Left ventricle myocardium inferior (tissue), 1 donor: Measurements from ENCODE around the gene SYVN1. TPM values are rescaled to one million over a fixed set of nuclear protein-coding genes. Genes with fewer than 3 reads are reported as not detected.

ENCODE experiments used
- DNase-seq: peaks from one replicate; pipeline ENCODE4 v3.0.0-alpha.2; 2020
- H3K27ac ChIP-seq: fragments of 200-600 bp; replicated peaks from 2 replicates; pipeline ENCODE4 v1.8.0; 2021
- H3K27me3 ChIP-seq: fragments of 200-600 bp; 2 replicates; pipeline ENCODE4 v1.8.0; 2021; ENCODE audit warnings: low read depth
- H3K36me3 ChIP-seq: fragments of 200-600 bp; 2 replicates; pipeline ENCODE4 v1.8.0; 2021
- H3K4me1 ChIP-seq: fragments of 200-600 bp; 2 replicates; pipeline ENCODE4 v1.8.0; 2021
- H3K4me3 ChIP-seq: fragments of 200-600 bp; 2 replicates; pipeline ENCODE4 v1.8.0; 2021; ENCODE audit warnings: mild to moderate bottlenecking, moderate library complexity
- H3K9me3 ChIP-seq: fragments of 200-600 bp; replicated peaks from 2 replicates; pipeline ENCODE4 v1.8.0; 2021
- intact Hi-C: fragments of 100-400 bp; cut with micrococcal nuclease; formaldehyde crosslinking; loops from one replicate; pipeline ENCODE4 v1.11.0; 2022
- total RNA-seq: library from RNA; stranded (reverse); fragmentation: NEBNext Ultra II Directional; extraction: Animal tissue kit (Norgen Biotek cat#: 25700); gene quantifications from one replicate; pipeline ENCODE4 v1.2.1, GENCODE V29; 2021
- TF ChIP-seq, protein P1 (sequence below): fragments of 200-600 bp; IDR thresholded peaks from 2 replicates; pipeline ENCODE4 v1.8.0; 2021; ENCODE audit warnings: antibody characterized with exemption, mild to moderate bottlenecking, borderline replicate concordance
- donor health status: DM: no; HTN: yes; CAD: no; lungs with severe emphysema.

SYVN1 gene
- total RNA-seq, 1 donor from 2014 or later: 25.6 TPM

DNA sequence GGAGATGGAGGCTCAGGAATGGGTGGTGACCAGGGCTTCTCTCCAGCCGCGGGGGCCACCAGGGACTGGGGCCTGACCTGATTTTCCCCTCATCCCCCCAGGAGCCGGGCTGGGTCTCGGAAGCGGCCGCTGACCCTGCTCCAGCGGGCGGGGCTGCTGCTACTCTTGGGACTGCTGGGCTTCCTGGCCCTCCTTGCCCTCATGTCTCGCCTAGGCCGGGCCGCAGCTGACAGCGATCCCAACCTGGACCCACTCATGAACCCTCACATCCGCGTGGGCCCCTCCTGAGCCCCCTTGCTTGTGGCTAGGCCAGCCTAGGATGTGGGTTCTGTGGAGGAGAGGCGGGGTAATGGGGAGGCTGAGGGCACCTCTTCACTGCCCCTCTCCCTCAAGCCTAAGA is 46.5 kb downstream of the SYVN1 start:
- TF ChIP-seq, protein P1, sequence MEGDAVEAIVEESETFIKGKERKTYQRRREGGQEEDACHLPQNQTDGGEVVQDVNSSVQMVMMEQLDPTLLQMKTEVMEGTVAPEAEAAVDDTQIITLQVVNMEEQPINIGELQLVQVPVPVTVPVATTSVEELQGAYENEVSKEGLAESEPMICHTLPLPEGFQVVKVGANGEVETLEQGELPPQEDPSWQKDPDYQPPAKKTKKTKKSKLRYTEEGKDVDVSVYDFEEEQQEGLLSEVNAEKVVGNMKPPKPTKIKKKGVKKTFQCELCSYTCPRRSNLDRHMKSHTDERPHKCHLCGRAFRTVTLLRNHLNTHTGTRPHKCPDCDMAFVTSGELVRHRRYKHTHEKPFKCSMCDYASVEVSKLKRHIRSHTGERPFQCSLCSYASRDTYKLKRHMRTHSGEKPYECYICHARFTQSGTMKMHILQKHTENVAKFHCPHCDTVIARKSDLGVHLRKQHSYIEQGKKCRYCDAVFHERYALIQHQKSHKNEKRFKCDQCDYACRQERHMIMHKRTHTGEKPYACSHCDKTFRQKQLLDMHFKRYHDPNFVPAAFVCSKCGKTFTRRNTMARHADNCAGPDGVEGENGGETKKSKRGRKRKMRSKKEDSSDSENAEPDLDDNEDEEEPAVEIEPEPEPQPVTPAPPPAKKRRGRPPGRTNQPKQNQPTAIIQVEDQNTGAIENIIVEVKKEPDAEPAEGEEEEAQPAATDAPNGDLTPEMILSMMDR: no peak
- Histone ChIP-seq H3K4me1 (peaks cover 27% of the 10 kb centered on the region), H3K9me3 (no peaks in the 10 kb centered on the region), H3K4me3 (no peak overlapping the region), H3K36me3 (peaks cover 46% of the 10 kb centered on the region), H3K27ac (no peak overlapping the region), H3K27me3 (no peaks in the 10 kb centered on the region)
- intact Hi-C loops: no loop called here
- DNase-seq: no peak

DNA sequence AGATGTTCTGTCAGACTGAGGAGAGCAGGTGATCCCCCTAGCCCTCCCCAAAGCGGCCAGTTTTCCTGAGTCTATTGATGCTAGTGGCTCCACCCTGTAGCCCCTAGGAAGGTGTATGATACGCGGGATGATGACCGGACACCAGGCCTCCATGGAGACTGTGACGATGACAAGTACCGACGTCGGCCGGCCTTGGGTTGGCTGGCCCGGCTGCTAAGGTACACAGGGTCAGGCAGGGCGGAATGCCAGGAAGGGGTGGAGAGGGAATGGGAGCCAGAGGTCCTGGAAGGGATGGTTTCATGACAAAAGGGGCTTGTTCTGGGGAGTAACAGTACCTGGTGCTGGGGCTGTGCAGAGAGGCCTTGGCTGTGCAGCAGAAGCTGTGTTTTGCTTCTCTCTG is 47.1 kb downstream of the SYVN1 start:
- intact Hi-C loops: no loop called here
- no peak for DNase-seq
- TF ChIP-seq, protein P1: no peak
- H3K36me3 ChIP-seq: peaks cover 46% of the 10 kb centered on the region
- H3K9me3 ChIP-seq: no peaks in the 10 kb centered on the region
- no peaks in the 10 kb centered on the region for H3K27me3 ChIP-seq
- no peak overlapping the region for H3K4me3 ChIP-seq
- H3K4me1 ChIP-seq: peaks cover 27% of the 10 kb centered on the region
- H3K27ac ChIP-seq: no peak overlapping the region

DNA sequence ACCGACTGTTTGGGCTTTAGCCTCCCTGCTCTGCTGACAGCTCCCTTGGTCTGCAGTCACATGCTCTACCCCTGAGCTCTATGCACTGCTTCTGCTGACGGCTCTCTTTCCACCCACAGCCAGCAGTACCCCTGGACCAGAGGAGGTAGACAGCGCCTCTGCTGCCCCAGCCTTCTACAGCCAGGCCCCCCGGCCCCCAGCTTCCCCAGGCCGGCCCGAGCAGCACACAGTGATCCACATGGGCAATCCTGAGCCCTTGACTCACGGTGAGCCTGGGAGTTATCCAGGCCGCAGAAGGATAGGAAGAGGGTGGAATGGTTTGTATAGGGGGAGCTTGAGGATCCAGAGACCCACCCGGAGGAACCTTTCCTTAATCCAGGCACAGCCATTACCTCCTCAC is 47.5 kb downstream of the SYVN1 start:
- no peaks in the 10 kb centered on the region for H3K27me3 ChIP-seq

DNA sequence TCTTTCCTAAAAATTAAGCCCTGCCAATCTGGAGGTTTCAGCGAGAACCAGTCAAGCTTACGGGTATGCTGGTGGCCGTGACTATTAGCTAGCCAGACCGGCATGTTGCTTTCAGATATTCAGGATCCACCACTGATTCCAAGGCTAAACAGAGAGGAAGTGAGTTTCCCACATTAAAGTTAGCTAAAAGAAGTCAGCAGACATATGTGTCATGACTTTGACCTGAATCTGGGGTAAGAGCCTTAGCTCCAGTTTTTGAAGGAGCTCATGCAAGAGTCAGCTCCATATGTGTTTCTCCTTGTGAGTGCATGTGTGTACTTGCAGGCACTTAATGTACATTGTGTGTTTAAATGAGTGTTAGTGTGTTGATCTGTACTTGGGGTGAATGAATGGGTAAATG is 48.9 kb downstream of the SYVN1 start:
- no peak for DNase-seq
- H3K9me3 ChIP-seq: no peaks in the 10 kb centered on the region
- peaks cover 46% of the 10 kb centered on the region for H3K36me3 ChIP-seq
- no peak overlapping the region for H3K27ac ChIP-seq
- intact Hi-C loops: no loop called here
- H3K4me3 ChIP-seq: no peak overlapping the region
- TF ChIP-seq, protein P1: no peak
- H3K27me3 ChIP-seq: no peaks in the 10 kb centered on the region
- H3K4me1 ChIP-seq: peaks cover 27% of the 10 kb centered on the region

More for the DNA sequence above, 47.5 kb downstream of the SYVN1 start:
- Histone ChIP-seq H3K36me3 (peaks cover 46% of the 10 kb centered on the region), H3K9me3 (no peaks in the 10 kb centered on the region), H3K27ac (no peak overlapping the region), H3K4me1 (peaks cover 27% of the 10 kb centered on the region), H3K4me3 (no peak overlapping the region)
- TF ChIP-seq, protein P1: no peak
- DNase-seq: no peak
- intact Hi-C loops: no loop called here

DNA sequence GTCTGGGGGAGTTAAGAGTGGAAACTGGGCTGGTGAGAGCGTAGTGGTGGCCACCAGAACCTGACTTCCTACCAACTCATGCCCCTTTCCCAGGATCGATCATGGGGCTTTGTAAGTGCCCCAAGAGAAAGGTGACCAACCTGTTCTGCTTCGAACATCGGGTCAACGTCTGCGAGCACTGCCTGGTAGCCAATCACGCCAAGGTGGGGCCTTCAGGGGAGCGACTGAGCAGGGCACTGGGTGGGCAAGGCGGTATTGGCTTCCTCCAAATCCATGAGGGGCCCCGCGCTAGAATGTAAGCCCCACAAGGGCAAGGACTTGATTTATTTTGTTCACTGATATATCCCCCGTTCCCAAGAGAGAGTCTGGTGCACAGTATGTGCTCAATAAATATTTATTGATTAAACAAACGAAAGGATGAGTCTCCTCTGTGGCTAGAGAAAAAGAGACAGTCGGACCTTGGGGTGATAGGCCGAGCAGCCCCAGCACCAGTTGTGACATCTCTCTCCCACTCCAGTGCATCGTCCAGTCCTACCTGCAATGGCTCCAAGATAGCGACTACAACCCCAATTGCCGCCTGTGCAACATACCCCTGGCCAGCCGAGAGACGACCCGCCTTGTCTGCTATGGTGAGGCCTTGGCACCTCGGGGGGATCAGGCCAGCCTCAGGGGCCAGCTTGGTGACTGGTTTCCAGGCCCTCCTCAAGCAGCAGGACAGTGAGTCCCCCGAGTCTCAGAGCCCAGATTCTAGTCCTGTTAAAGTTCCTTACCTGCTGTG is 49.5 kb downstream of the SYVN1 start:
- Histone ChIP-seq H3K4me1 (peaks cover 27% of the 10 kb centered on the region), H3K36me3 (peaks cover 45% of the 10 kb centered on the region), H3K4me3 (peak overlapping the region; percentile 85), H3K27ac (peak overlapping the region; percentile 93), H3K9me3 (no peaks in the 10 kb centered on the region), H3K27me3 (no peaks in the 10 kb centered on the region)
- no peak for DNase-seq
- TF ChIP-seq, protein P1: no peak
- intact Hi-C loops: no loop called here
